GM12872 (cell line): Measurements from ENCODE around the gene WDR19.

Experiments used
- CTCF ChIP-seq: IDR thresholded peaks from 3 replicates; pipeline ENCODE4 v1.5.1; 2011; ENCODE audit warnings: low read depth, mild to moderate bottlenecking, low read length, moderate library complexity; ENCODE audit not compliant: insufficient read depth

WDR19 gene

GRCh38 chr4:39305912-39306677 is 123.8 kb downstream of the WDR19 start:
- TF ChIP-seq CTCF = no peak

GRCh38 chr4:39308611-39309010 is 126.3 kb downstream of the WDR19 start:
- no peak for TF ChIP-seq CTCF

- TF ChIP-seq CTCF = no peak
Observed at GRCh38 chr4:39312816-39313215, 130.5 kb downstream of the WDR19 start.

GRCh38 chr4:39319676-39320075 is 137.3 kb downstream of the WDR19 start:
- TF ChIP-seq CTCF = no peak

- no peak for TF ChIP-seq CTCF
Observed at GRCh38 chr4:39320381-39321115, 138.2 kb downstream of the WDR19 start.

- no peak for TF ChIP-seq CTCF
Observed at GRCh38 chr4:39323821-39324220, 141.5 kb downstream of the WDR19 start.

- no peak for TF ChIP-seq CTCF
Observed at GRCh38 chr4:39324446-39324845, 142.1 kb downstream of the WDR19 start.
